ENCODE data around the gene FBXO40. TPM values are rescaled to one million over a fixed set of nuclear protein-coding genes. Genes with fewer than 3 reads are reported as not detected.
A peak's percentile ranks its signal among the peaks of the same experiment; 100 is the strongest.

The FBXO40 gene
- total and polyA plus RNA-seq, 2 of the 8 experiments (the other 6 are each of a cell fraction or from before 2014, with no cell fraction given), result 0.03 TPM; not detected in 1

GRCh38 chr3:121626495-121626894 lies 33.3 kb downstream of the FBXO40 start:
- FAIRE-seq, result no peak
- peak overlapping the region; percentile 3; the same call in 1 of the 2 replicates for H2AFZ ChIP-seq (ENCODE audit: low read length)
- CTCF ChIA-PET (ENCODE audit: partially characterized antibody), result interaction anchor here (1.1 kb wide), 1 partner anchor 74 kb away, joined by 3 read pairs; no protein-coding TSS in a partner anchor
- TF ChIP-seq POU5F1 (IDR thresholded peaks at IDR 0.05; ENCODE audit: low read depth, low read length) (no peak), SIX5 (IDR thresholded peaks at IDR 0.05; ENCODE audit: low read depth, low read length) (no peak), RAD21 (IDR thresholded peaks at IDR 0.05 in 1 of 2, conservative IDR thresholded peaks at IDR 0.05 in 1 of 2; ENCODE audit: low read depth in 2 of 2, low read length in 2 of 2) (no peak), MAFK (IDR thresholded peaks at IDR 0.05; ENCODE audit: low read depth, low read length) (no peak), BACH1 (IDR thresholded peaks at IDR 0.05; ENCODE audit: low read length) (no peak), ATF2 (IDR thresholded peaks at IDR 0.05; ENCODE audit: low read length) (no peak), CHD1 (IDR thresholded peaks at IDR 0.05; ENCODE audit: low read depth, low read length) (no peak), POLR2A (IDR thresholded peaks at IDR 0.05; ENCODE audit: control extremely low read depth in 1 of 2, low read depth in 2 of 2, low read length in 2 of 2) (no peak), SRF (IDR thresholded peaks at IDR 0.05; ENCODE audit: low read depth, low read length) (no peak), JUND (IDR thresholded peaks at IDR 0.05; ENCODE audit: low read length) (no peak), KDM5A (IDR thresholded peaks at IDR 0.05; ENCODE audit: low read length) (no peak), KDM4A (IDR thresholded peaks at IDR 0.05; ENCODE audit: low read depth, low read length, severe bottlenecking) (no peak), CREB1 (IDR thresholded peaks at IDR 0.05) (no peak)

More at GRCh38 chr3:121626495-121626894, 33.3 kb downstream of the FBXO40 start:
- Histone ChIP-seq H3K9ac (replicated peaks in 1 of 4; ENCODE audit: extremely low read depth in 1 of 4, low read depth in 3 of 4, low read length in 3 of 4) (no peak overlapping the region), H3K4me1 (replicated peaks in 1 of 4; ENCODE audit: control insufficient read depth in 3 of 4, insufficient read depth in 4 of 4, low read length in 3 of 4) (peaks cover 0 to 4% (median 0%) of the 10 kb centered on the region in 4 experiments; a peak in 2 of 7 replicates), H3K79me1 (ENCODE audit: low read depth, low read length) (no peaks in the 10 kb centered on the region), H4K20me1 (replicated peaks in 1 of 2; ENCODE audit: control insufficient read depth in 1 of 2, insufficient read depth in 2 of 2, low read length in 2 of 2) (no peaks in the 10 kb centered on the region), H2BK120ac (replicated peaks; ENCODE audit: low read depth, low read length) (no peak overlapping the region), H3K27me3 (replicated peaks in 1 of 4; ENCODE audit: control insufficient read depth in 3 of 4, extremely low read depth in 1 of 4, insufficient read depth in 3 of 4, low read length in 3 of 4) (no peaks in the 10 kb centered on the region), H3K36me3 (ENCODE audit: control insufficient read depth in 2 of 4, insufficient read depth in 4 of 4, low read length in 3 of 4) (no peaks in the 10 kb centered on the region), H3K4me2 (ENCODE audit: insufficient read depth in 1 of 2, low read depth in 2 of 2, low read length in 2 of 2) (no peak overlapping the region), H3K56ac (replicated peaks; ENCODE audit: insufficient read length, low read depth, low read length) (no peak overlapping the region), H3K4ac (replicated peaks; ENCODE audit: insufficient read length, low read depth, low read length) (no peak overlapping the region), H4K91ac (replicated peaks; ENCODE audit: insufficient read length, low read length) (no peak overlapping the region), H2AK5ac (ENCODE audit: low read depth, low read length) (no peak overlapping the region), H4K8ac (ENCODE audit: extremely low read depth, insufficient read depth, low read length) (no peak overlapping the region), H3K27ac (ENCODE audit: low read depth, low read length) (no peak overlapping the region), H4K5ac (ENCODE audit: insufficient read length, low read depth, low read length) (no peak overlapping the region), H3K14ac (ENCODE audit: insufficient read length) (no peak overlapping the region), H3K4me3 (ENCODE audit: extremely low read depth in 1 of 4, insufficient read depth in 2 of 4, low read depth in 3 of 4, low read length in 4 of 4) (no peak overlapping the region), H3K23ac (ENCODE audit: insufficient read length) (no peak overlapping the region), H2BK12ac (ENCODE audit: low read depth, low read length) (no peak overlapping the region), H2BK5ac (ENCODE audit: low read depth, low read length) (no peak overlapping the region), H3K23me2 (ENCODE audit: low read depth, low read length) (no peaks in the 10 kb centered on the region), H3K9me3 (ENCODE audit: insufficient read depth in 2 of 2, low read depth in 1 of 2, low read length in 1 of 2) (no peaks in the 10 kb centered on the region), H2BK15ac (ENCODE audit: low read length) (no peak overlapping the region), H3K79me2 (ENCODE audit: control insufficient read depth in 1 of 2, insufficient read depth in 2 of 2, low read length in 2 of 2) (no peaks in the 10 kb centered on the region), H3K18ac (ENCODE audit: extremely low read depth, low read length) (no peak overlapping the region), H2BK20ac (ENCODE audit: low read length) (no peak overlapping the region)
- 95% methylated on average over 4 of the region's 4 CpGs; no CpG with 5 or more reads in 1 of the 2 experiments for WGBS, 2 experiments (ENCODE audit: extremely low coverage in 1 of 2, insufficient coverage in 1 of 2, insufficient read length in 1 of 2, insufficient replicate concordance in 2 of 2, low coverage in 1 of 2, low lambda C conversion rate in 2 of 2, missing lambda C conversion rate in 1 of 2)
- DNase-seq (ENCODE audit: low read depth in 1 of 2, low spot score in 2 of 2), result no peak
- POLR2A ChIA-PET (ENCODE audit: partially characterized antibody), result interaction anchor here (1.0 kb wide), 1 partner anchor 33 kb away, joined by 3 read pairs; the partner anchor contains the start of gene FBXO40
